Germinal center (tissue), 1 donor: Measurements from ENCODE around the gene LRRC2.
"Not testable (repeated sequence)": the region's sequence is repeated elsewhere in the genome, so short reads cannot be mapped to it uniquely, and the experiment has no call there.

Experiments
- DNase-seq: peaks from one replicate; pipeline ENCODE4 v3.0.0; 2012; ENCODE audit warnings: mixed read lengths, low spot score

The LRRC2 gene

DNA sequence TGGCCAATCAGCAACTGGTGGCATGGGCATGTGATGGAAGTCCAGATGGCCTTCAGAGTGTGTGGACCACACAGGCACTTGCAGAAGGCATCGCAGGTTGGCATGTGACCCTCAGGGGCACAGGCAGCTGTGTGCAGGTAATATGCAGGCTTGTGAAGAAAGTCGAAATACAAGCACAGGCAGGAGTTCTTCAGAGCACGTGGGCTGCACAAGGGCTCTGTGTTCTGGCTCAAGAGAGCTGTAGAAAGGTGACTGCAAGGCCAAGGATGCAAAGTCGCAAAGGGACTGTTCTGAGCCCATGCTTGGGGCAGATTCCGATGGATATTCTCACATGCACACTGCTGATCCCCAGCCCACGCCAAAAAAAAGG, 8.3 kb downstream of the LRRC2 start:
- no peak for DNase-seq

DNA sequence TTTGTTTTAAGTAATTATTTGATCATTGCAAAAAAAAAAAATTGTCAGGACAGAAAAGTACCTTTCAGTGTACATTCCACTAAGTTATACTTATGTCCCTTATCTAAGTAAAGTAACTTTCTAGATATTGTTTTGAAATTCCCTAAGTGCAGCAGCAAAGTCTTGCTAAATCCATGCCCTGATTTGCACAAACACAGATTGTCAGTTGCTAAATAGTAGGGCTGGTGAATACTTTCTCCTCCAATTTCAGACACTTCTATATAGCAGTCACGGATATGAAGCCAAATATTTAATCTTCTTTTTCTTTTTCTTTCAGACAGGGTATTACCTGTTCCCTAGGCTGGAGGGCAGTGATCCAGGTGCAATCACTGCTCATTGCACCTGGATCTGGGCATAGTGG, 12.9 kb downstream of the LRRC2 start:
- DNase-seq = no peak

DNA sequence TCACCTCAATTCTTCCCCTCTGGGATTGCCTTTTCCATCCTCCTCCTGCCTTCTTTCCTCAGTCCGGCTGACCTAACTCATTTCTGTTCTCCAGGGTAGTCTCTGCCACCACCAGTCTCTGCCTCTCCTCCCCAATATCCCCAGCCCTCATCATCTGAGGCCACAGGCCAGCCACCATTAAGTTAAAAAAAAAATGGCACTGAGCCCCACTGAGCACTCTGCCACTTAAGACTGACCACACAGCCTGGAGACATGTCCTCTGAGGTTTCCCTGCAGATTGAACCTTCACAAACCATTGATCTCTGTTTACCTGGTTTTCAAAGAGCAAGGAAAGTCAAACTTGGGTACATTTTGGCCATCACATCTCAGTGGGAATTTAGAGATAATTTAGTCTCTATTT, 13.6 kb downstream of the LRRC2 start:
- DNase-seq = no peak

DNA sequence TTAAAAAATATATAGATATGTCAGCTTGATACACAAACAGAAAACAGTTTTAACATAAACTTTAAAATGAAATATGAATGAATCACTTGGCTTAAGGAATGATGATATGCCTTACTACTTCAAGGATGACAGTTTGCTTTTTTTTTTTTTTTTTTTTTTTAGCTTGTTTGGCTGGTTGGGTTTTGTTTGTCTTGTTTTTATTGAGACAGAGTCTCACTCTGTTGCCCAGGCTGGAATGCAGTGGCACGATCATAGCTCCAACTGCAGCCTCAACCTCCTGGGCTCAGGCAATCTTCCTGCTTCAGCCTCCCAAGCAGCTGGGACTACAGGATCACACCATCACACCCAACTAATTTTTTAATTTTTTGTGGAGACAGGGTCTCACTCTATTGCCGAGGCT, 14.5 kb downstream of the LRRC2 start:
- DNase-seq = no peak

DNA sequence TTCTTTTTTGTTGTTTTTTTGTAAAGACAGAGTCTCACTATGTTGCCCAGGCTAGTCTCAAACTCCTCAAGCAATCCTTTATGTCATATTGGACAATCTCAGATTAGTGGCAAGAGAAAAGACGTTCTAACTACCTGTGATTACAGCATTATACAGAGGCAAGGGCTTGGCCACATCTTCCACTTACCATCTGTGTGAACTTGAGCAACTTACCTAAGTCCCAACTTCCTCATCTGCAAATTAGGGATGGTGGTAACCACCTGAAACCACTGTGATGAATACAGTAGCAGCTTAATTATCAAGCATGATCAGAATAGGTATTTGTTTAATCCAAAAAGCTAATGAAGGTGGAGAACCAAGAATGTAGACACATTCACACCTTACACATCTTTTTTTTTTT, 16.1 kb downstream of the LRRC2 start:
- DNase-seq = no peak

DNA sequence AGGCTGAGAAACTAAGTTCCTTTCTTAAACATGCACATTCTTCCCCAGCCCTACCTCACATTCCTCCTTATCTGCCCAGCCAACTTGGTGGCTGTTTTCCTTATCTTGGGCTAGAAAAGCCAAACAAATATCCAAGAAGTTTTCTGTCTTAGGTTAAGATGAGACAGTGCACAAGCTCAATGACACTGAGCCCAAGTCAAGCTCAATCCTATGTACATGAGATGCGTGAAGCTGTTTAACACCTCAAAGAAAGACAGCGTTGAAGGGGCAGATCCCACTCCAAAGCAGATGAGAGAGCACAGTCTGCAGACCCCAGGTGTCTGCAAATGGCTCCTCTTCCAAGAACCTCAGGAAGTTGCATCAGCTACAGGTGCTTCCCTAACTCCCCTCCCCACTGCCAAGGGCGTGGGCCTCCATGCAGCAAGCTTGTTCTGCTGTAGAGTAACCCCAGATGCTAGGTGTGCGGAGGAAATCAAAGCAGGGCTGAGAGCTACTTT, 16.6 kb downstream of the LRRC2 start:
- DNase-seq = no peak

DNA sequence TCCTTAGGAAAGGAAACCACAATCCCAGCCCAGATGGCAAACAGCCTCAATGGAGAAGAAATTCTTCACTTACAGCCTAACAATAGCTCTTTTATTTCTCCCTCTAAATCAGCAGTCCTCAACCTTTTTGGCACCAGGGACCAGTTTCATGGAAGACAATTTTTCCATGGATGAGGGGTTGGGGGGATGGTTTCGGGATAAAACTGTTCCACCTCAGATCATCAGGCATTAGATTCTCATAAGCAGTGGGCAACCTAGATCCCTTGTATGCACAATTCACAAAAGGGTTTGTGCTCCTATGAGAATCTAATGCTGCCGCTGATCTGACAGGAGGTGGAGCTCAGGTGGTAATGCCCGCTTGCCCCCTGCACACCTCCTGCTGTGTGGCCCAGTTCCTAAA, 17.5 kb downstream of the LRRC2 start:
- DNase-seq = not testable (repeated sequence)

DNA sequence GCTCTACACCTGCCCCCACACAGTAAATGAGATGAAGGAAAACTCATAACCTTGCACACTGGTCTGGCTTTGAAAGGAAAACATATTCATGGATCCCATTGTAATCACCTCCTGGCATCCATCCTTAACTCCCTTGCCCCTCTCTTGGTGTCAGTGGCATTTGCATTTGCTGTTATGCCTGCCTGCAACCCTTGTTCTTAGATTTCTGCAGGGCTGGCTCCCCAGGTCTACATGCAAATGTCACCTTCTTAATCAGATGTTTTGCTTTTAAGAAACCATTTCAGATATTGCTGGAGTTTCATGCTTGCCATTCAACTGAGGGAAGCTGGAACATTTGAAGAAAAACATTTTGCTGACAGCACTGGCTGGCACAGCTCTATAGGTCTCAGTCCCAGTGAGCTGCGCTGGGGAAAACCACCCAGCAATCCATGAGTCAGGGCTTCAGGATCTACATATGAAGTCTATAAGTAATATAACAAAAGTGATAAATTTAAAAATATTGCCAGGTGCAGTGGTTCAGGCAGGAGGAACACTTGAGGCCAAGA, 19.1 kb downstream of the LRRC2 start:
- DNase-seq = peak; percentile 14

DNA sequence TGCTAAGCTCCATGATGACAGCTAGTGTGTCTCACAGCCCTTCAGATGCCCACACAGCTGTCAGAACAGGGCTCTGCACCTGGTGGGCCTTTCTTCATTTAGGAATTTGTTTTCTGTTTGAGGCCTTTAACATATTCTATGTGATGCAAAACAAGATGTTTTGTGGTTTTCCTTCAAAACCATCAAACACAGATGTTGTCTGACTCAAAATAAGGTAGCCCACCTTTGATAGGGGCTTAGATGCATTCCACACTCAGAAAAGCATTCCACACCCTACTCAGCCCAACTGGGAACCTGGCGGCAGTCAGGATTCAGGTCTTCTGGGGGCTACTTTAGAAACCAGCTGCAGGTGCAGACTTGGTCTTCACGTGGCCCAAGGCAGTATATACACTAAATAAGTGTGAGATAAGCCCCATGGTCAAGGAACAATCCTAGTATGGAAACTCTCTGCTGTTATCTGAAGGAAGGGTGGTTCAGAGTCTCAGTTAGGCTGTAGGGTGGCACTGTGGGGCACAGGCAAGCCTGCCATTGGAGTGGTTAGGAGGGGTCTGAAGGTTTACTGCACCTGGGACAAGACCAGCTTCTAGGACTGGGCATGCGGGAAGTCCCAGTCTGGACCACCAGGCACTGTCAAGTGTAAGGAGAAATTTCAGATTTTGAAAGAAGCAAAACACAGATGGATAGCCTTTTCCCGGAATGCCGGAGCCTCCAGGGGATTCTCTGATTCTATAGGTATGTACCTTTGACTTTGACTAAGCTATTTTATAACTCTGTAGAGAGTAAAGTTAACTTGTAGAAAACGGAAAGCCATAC, 20.1 kb downstream of the LRRC2 start:
- no peak for DNase-seq

DNA sequence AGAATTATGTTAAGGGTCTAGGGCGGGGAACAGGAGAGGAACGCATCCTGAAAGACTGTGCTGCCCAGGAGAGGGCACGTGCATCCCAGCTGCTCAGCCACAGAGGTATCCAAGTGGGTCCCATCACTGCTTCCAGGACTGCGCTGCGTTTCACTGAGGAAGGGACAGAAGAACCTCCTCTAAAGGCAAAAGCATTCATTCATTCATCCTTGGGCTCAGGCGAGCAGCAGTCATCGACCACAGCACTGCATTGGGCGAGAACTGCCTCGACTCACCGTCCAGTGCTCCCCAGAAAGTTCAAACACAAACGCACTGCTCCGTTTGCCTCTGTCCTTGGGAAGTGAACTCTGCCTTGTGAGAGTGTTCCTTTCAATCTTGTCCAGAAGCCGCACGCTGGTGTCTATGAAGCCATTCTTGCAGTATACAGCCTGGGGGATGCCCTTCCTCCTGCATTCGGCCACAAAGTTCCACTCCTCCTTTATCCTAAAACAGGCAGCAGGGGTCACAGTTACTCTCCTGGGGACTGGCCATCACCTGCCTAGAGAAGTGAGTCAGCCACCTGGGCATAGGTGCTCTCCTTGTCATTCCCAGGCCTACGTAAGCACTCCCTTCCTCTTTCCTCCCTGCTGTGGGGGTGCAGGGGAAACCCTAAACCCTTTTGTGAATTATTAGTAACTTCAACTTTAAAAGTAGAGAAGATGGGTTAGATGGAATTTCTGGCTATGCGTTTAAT, 21.2 kb downstream of the LRRC2 start:
- DNase-seq = no peak

DNA sequence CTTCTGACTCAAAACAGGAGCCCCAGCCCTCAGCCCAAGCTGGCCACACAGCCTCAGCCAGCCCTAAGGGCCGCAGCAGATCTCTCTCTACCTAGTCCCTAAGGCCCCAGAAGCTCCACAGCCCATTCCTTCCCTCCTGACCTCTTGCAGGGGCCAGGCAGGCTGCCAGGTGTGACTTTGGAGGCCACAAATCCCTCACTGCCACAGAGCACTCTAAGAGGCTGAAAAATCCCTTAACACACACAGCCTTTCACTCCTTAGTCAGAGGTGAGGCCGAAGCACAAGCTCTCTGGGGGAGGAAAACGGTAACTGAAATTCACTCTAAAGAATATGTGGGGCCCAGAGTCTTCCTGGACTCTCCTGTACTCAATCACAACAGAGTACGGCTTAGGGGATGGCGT, 23.3 kb downstream of the LRRC2 start:
- no peak for DNase-seq

DNA sequence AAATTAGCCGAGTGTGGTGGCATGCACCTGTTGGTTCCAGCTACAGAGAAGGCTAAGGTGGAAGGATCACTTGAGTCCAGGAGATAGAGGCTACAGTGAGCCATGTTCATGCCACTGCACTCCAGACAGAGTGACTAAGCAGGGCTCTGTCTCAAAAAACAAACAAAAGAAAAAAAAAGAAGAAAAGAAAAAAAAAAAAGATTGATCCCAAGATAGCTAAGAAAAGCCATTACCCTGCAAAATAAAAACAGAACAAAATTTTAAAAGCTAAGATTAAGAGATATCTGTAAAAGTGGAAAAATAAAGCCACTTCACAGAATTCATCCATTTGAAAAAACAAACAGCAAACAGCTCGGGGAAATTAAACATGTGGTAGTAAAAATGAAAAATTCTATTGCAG, 23.8 kb downstream of the LRRC2 start:
- DNase-seq = no peak

DNA sequence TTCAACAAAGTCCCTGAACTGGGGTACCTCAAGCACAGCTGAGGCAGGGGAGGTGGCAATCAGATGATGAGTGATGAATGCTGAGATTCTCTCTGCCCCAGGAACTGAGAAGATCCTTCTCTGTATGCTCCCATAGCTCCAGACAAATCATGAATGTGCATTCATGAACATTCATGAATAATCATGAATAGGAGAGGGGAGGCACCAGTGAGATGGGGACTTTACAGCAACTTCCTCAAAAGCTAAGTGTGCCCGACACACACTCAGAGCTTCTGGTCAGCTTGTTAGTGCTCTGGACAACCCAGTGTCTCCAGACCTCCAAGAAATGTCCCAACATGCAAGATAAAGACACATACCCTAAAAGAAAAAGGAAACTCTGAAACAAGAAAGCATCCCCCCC, 24.3 kb downstream of the LRRC2 start:
- DNase-seq = peak; percentile 12

DNA sequence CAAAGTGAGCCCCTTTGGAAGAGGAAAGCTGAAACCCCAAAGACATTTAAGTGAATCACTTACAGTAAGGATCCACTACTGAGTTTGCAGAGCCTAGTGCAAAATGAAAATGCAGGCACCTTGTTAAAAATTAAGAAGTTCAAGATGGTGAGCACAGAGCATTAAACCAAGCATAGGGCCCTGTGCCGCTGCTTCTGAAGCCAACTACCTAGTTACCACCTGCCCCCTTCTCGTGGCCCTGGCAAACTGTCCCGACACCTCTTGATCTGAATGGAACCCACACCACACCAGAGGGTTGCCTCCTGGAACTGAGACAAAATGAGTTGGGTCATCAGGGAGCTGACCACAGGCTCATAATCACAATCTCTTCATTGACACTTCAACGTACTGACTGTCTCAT, 25.6 kb downstream of the LRRC2 start:
- no peak for DNase-seq

DNA sequence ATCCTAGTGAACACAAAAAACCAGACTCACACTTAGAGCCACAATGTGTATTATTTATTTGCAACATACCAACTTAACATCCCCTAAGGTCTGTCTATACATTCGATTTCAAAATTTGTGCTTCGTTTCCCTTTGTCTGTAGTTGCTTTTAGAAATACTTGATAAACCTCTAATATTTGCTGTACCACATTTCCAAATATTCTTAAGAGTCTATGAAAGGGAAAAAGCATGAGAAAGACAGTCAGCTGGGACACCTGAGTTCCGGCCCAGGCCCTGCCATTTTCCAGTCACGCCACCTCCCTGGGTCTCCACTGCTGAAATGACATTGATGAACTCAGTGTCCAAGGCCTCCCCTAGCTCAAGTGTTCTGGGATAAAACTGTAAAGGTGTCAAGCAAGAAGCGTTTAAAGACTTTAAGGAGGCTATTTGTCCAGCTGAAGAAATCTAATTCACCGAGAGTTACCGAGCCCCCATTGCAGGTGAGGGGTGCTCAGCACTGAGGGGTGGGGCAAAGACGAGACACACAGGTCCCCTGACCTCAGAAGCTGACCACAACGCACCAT, 26.6 kb downstream of the LRRC2 start:
- DNase-seq = no peak

DNA sequence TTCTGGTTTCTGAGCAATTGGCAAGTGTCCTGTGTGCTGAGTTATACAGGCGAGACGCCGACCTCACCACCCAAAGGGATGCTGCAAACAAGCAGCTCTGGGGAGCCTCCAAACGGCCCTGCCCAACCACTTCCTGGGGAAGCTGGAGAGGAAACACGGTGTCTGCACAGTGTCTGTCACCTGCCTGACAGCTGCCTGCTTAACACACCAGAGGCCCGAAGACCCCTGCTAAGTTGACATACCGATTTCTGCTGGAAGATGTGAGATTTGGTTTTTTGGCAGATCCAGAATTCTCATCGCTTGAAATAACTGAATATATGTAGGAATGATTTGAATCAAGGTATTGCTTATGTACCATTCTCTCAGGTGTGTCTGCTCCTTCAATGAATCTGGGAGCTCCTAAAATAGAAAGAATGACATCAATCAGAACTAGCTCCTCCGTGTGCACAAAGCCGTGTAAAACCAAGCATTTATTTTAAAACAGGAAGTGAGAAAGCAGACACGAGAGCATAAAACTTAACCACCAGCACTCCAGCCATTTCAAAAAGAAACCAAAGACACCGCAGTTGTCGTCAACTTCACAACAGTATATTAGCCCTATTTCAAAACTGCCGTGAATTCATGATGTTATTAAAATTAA, 27.2 kb downstream of the LRRC2 start:
- peak; percentile 80 for DNase-seq

DNA sequence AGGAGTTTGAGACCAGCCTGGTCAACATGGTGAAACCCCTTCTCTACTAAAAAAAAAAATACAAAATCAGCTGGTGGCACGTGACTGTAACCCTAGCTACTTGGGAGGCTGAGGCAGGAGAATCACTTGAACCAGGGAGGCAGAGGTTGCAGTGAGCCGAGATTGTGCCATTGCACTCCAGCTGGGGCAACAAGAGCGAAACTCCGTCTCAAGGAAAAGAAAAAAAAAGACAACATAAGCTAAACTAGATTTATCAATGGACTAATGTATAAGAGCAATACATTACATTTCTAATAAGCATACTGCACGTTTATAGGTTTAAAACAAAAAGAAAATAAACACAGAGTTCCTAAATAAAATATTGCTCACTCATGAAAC, 27.7 kb downstream of the LRRC2 start:
- not testable (repeated sequence) for DNase-seq

DNA sequence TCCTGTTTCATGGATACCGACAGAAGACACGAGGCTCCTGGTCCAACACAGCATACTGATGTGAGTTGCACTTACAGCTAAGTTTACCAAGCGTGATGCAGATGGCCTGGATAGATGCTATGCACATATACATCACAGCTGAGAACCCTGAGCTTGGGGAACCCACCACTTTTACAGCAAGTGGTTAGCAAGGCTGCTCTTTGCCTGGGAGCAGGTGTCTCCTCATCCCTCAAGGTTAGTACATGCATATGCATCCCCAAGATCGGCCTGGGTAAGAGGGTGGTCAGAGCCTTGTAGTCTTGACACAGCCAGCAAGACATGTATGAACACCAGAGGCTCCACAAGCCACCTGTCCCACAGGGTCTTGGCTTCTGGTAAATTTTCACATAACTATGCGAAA, 28.3 kb downstream of the LRRC2 start:
- DNase-seq = no peak

DNA sequence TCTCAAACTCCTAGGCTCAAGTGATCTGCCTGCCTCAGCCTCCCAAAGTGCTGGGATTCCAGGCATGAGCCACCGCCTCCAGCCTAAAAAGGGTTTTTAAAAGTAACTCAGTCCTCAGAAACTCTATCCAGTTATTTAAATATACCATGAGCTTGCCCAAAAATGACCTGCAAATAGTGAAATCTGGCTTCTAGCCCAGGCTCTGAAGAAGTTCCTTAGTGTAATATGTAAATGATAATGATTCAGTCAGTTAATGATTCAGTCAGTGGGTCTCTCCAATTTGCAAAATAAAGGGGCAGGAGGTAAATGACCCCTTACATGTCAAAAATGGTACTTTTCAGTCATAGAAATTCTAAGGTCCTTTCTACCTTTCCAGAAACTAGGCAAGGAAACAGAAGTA, 28.8 kb downstream of the LRRC2 start:
- no peak for DNase-seq

DNA sequence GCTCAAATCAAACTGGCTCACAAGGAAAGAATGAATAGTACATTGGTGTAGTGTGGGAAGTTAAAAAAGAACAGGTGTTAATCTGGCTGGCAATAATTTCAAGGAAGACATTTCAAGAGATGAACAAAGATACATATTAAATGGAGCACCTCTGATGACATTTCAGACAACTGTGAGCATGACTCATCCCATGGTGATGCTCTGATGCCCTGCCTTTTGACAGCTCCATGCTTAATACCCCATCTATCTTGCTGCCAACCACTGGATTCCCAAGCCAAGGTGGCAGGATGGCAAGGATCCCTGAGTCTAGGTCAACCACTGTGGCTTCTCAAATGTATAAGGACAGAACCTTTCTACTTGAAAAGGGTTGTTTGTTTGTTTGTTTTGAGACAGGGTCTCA, 29.3 kb downstream of the LRRC2 start:
- DNase-seq = no peak

DNA sequence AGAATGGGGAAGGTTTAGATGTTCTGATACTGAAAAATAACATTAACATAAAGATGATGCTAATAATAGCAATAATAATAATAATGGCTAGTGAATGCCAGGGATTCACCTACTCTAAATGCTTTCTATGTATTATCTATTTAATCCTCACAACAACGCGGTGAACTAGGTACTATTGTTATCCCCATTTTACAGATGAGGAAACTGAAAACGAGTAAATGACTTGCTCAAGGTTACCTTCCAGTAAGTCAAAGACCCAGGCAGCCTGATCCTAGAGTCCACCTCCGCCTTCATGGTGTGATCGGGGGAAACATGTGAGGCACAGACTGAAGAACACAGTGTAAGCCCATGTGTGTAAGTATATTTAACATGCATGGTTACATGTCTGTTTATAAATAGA, 30.4 kb downstream of the LRRC2 start:
- DNase-seq = no peak

DNA sequence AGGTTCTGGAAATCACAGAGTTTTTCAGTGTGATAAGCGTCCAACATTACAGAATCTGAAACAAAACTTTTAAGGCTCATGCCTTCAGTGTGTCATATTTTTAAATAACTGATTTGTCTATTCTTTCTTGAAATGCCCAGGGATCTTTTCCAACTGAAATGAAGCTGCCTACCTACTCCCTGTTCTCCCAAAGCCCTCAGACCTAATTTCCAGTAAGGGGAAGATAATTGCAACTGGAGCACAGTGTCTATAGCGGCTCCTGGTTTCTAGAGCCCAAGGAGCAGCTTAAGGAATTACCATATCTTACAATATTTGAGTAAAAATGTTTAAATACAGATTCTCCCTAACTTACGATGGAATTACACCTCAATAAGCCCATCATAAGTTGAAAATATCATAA, 33.0 kb downstream of the LRRC2 start:
- no peak for DNase-seq

DNA sequence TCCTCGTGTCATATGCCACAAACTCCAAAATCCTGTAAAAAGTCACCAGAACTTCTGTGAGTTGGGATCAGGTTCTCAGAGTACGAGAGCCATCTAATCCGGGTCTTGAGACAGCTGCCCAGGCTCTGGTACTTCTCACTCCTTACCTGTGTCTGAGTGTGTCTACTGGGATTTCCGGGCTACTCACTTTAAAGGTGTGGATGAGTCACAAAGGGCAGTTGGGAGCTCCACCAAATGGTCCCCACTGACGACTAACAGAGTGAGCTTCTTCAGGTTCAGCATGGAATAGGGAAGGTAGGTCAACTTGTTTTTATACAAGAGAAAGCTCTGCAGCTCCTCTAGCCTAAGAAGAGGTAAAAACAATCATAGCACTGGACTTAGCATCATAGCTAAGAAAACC, 38.9 kb downstream of the LRRC2 start:
- no peak for DNase-seq
